GM12878 (cell line): ENCODE data around the gene ELOA.
A peak's percentile ranks its signal among the peaks of the same experiment; 100 is the strongest.

Source experiments
- ATF3 ChIP-seq: IDR thresholded peaks from 2 replicates; pipeline ENCODE4 v1.6.1; 2011; ENCODE audit warnings: low read depth, mild to moderate bottlenecking, low read length, moderate library complexity, borderline replicate concordance; ENCODE audit errors: extremely low read depth
- BCL3 ChIP-seq: IDR thresholded peaks from 2 replicates; pipeline ENCODE4 v1.6.1; 2011; ENCODE audit warnings: borderline replicate concordance, low read depth, mild to moderate bottlenecking, moderate library complexity, low read length; ENCODE audit not compliant: insufficient read depth, poor library complexity, severe bottlenecking
- CHD1 ChIP-seq: IDR thresholded peaks from 2 replicates; pipeline ENCODE4 v1.6.1; 2012; ENCODE audit warnings: low read depth, low read length, improper control_type of control experiment
- CTCF ChIP-seq, 3 experiments: IDR thresholded peaks in 2 of 3; conservative IDR thresholded peaks in 1 of 3; 2 replicates each; pipeline ENCODE4 v1.5.1; 2011; ENCODE audit warnings: low read depth in 3 of 3, low read length in 3 of 3, mild to moderate bottlenecking in 3 of 3, control low read depth in 2 of 3, moderate library complexity in 2 of 3, inconsistent platforms in 1 of 3, mixed read lengths in 1 of 3; ENCODE audit not compliant: control insufficient read depth in 2 of 3, insufficient read depth in 1 of 3; ENCODE audit errors: extremely low read depth in 1 of 3
- HDAC2 ChIP-seq: fragments of 200-600 bp; sonication (generic); IDR thresholded peaks from 2 replicates; pipeline ENCODE4 v1.6.1; 2017
- MAX ChIP-seq: IDR thresholded peaks from 2 replicates; pipeline ENCODE4 v1.6.1; 2012; ENCODE audit warnings: low read depth, low read length, improper control_type of control experiment
- NFXL1 ChIP-seq: fragments of 450-650 bp; IDR thresholded peaks from 2 replicates; pipeline ENCODE4 v1.6.1; 2017; ENCODE audit warnings: antibody characterized with exemption, mild to moderate bottlenecking, borderline replicate concordance
- NR2C1 ChIP-seq: fragments of 450-650 bp; IDR thresholded peaks from 2 replicates; pipeline ENCODE4 v1.6.1; 2017; ENCODE audit warnings: antibody characterized with exemption, mild to moderate bottlenecking, moderate library complexity
- POLR2A ChIP-seq: IDR thresholded peaks from 2 replicates; pipeline ENCODE4 v1.6.1; 2011; ENCODE audit warnings: low read depth, mild to moderate bottlenecking, low read length
- POLR2AphosphoS5 ChIP-seq: IDR thresholded peaks from 2 replicates; pipeline ENCODE4 v1.6.1; 2011; ENCODE audit warnings: mild to moderate bottlenecking, low read length, inconsistent platforms
- RFX5 ChIP-seq: IDR thresholded peaks from 2 replicates; pipeline ENCODE4 v1.6.1; 2011; ENCODE audit warnings: low read depth, low read length, improper control_type of control experiment
- TARDBP ChIP-seq: IDR thresholded peaks from 2 replicates; pipeline ENCODE4 v1.6.1; 2016; ENCODE audit warnings: borderline replicate concordance
- ZNF384 ChIP-seq: IDR thresholded peaks from 2 replicates; pipeline ENCODE4 v1.6.1; 2012; ENCODE audit warnings: low read depth, mild to moderate bottlenecking, low read length, improper control_type of control experiment, borderline replicate concordance

GRCh38 chr1:23793018-23793781, 49.9 kb downstream of the ELOA start:
- TF ChIP-seq NR2C1 (no peak), NFXL1 (no peak), CTCF (IDR thresholded peaks at IDR 0.05 in 2 of 3, conservative IDR thresholded peaks at IDR 0.05 in 1 of 3; ENCODE audit: control insufficient read depth in 2 of 3, extremely low read depth in 1 of 3, insufficient read depth in 1 of 3, low read depth in 3 of 3, low read length in 3 of 3) (no peak), ATF3 (no peak), BCL3 (no peak), POLR2A (peak; percentile 30; the same call in 1 of the 2 replicates), CHD1 (no peak), MAX (no peak), ZNF384 (no peak), RFX5 (no peak), TARDBP (no peak), POLR2AphosphoS5 (no peak), HDAC2 (no peak)
